ENCODE data around the gene ADCYAP1R1. TPM values are rescaled to one million over a fixed set of nuclear protein-coding genes. Genes with fewer than 3 reads are reported as not detected.

Gene ADCYAP1R1
- total RNA-seq, 1 donor from 2014 or later: 2.9 TPM

DNA sequence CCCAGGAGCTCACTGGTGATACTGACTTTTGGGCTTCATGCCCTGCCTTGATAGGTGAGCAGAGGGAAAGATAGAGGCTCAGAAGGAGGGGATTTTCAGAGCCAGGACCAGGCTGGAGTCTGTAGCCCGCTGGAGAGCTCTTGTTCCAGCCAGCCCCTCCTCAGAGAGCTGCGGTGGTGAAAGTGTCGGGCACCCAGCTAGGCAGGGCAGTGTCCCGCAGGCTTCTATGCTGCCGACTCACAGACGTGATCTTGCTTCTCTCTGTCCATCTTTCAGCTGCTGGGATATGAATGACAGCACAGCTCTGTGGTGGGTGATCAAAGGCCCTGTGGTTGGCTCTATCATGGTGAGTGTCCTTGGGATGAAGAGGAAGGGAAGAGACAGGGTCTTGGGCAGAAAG is 35.2 kb downstream of the ADCYAP1R1 start:
- Histone ChIP-seq H3K36me3 (no peaks in the 10 kb centered on the region), H3K9me3 (no peaks in the 10 kb centered on the region), H3K4me3 (no peak overlapping the region), H3K27ac (no peak overlapping the region), H3K4me1 (no peaks in the 10 kb centered on the region), H3K27me3 (ENCODE audit: low read depth) (no peaks in the 10 kb centered on the region)
- ATAC-seq: no peak
- peak; percentile 7 for DNase-seq
- TF ChIP-seq, protein P1, sequence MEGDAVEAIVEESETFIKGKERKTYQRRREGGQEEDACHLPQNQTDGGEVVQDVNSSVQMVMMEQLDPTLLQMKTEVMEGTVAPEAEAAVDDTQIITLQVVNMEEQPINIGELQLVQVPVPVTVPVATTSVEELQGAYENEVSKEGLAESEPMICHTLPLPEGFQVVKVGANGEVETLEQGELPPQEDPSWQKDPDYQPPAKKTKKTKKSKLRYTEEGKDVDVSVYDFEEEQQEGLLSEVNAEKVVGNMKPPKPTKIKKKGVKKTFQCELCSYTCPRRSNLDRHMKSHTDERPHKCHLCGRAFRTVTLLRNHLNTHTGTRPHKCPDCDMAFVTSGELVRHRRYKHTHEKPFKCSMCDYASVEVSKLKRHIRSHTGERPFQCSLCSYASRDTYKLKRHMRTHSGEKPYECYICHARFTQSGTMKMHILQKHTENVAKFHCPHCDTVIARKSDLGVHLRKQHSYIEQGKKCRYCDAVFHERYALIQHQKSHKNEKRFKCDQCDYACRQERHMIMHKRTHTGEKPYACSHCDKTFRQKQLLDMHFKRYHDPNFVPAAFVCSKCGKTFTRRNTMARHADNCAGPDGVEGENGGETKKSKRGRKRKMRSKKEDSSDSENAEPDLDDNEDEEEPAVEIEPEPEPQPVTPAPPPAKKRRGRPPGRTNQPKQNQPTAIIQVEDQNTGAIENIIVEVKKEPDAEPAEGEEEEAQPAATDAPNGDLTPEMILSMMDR (IDR thresholded peaks at IDR 0.05): no peak
- intact Hi-C loops (cut with DNase I): no loop called here

DNA sequence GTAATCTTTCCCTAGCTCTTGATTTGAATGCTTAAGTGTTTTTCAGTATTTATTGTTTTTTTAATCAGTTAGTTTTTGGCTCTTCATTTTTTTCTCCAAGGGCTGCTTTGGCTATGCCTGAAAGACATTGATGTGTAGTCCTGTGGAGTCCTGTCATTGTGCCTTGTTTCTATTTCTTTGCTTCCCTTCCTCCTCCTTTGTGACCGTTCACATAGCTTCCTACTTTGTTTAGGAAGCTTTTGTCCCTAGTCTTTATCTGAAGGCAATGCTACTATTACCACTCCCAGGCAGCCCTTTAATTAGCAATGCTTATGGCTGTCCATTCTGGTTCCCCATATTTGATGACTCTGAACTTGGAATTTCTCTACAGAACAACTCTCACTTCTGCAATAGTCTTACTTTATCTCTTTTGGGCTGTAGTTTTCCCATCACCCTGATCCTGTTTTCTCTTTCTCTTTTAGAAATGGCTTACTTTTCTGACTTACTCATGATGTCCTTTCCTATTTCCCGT is 39.9 kb downstream of the ADCYAP1R1 start:
- intact Hi-C loops (cut with DNase I): no loop called here
- Histone ChIP-seq H3K4me1 (no peaks in the 10 kb centered on the region), H3K36me3 (no peaks in the 10 kb centered on the region), H3K4me3 (no peak overlapping the region), H3K27me3 (ENCODE audit: low read depth) (no peaks in the 10 kb centered on the region), H3K27ac (no peak overlapping the region), H3K9me3 (no peaks in the 10 kb centered on the region)
- ATAC-seq (no peak), DNase-seq (no peak)
- TF ChIP-seq, protein P1 (IDR thresholded peaks at IDR 0.05): no peak

DNA sequence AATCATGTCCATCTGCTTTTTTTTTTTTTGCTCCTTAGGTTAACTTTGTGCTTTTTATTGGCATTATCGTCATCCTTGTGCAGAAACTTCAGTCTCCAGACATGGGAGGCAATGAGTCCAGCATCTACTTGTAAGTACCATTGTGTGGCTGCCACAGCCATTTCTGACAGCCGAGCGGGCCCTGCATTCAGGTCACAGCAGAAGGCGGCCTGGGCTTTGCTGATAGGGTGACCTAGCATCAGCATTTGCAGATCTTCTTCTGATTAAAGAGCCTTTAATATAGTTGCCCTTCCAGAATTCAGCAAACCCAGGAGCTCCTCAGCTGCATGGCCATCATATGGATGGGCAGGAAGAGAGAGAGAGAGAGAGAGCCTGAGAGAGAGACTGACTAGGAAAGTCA is 40.5 kb downstream of the ADCYAP1R1 start:
- Histone ChIP-seq H3K4me3 (no peak overlapping the region), H3K9me3 (no peaks in the 10 kb centered on the region), H3K4me1 (no peaks in the 10 kb centered on the region), H3K27me3 (ENCODE audit: low read depth) (no peaks in the 10 kb centered on the region), H3K36me3 (no peaks in the 10 kb centered on the region), H3K27ac (no peak overlapping the region)
- no peak for ATAC-seq
- intact Hi-C loops (cut with DNase I): no loop called here
- DNase-seq: no peak
- TF ChIP-seq, protein P1 (IDR thresholded peaks at IDR 0.05): no peak

DNA sequence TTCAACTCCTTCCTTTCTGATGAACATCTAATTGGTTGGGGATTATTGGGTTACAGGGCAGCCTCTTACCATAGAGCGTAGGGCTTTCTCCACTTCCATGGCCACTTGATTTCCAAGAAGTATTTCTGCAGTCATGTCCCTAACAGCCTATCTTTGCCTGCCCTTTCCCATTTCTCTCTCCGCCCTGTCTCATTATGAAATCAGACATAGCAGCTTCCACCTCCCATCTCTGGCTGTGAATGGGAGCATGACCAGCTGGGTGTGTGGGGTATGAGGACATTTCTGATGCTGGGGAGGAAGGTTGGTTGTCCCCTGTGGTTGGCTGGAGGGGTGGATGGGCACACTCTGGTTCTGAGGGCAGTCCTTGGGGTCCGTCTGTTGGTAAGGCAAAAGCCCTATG is 41.2 kb downstream of the ADCYAP1R1 start:
- H3K27me3 ChIP-seq (ENCODE audit: low read depth): no peaks in the 10 kb centered on the region
- H3K4me3 ChIP-seq: no peak overlapping the region
- no peaks in the 10 kb centered on the region for H3K9me3 ChIP-seq
- H3K36me3 ChIP-seq: no peaks in the 10 kb centered on the region
- H3K27ac ChIP-seq: no peak overlapping the region
- TF ChIP-seq, protein P1 (IDR thresholded peaks at IDR 0.05): no peak
- intact Hi-C loops (cut with DNase I): no loop called here
- H3K4me1 ChIP-seq: no peaks in the 10 kb centered on the region
- ATAC-seq (no peak), DNase-seq (no peak)

DNA sequence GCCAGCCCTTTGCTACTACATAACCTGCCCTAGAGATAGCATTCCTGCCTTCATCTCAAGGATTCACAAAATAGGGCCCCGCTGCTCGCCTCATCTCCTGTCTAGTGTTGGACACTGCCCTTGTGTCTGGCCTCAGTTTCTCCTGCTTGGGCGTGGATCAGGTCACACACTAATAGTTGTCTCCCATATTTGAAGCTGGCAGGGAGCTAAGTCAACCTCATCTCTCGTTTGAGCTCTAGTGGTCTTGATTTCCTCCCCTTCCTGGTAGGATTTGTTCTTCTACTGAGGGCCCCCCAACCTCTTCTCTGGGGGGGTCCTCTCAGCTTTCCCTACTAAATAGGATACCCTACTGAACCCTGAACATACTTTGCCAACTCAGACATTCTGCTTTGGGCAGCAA is 42.2 kb downstream of the ADCYAP1R1 start:
- Histone ChIP-seq H3K4me3 (no peak overlapping the region), H3K27me3 (ENCODE audit: low read depth) (no peaks in the 10 kb centered on the region), H3K9me3 (no peaks in the 10 kb centered on the region), H3K27ac (no peak overlapping the region), H3K36me3 (no peaks in the 10 kb centered on the region), H3K4me1 (no peaks in the 10 kb centered on the region)
- ATAC-seq (no peak), DNase-seq (no peak)
- intact Hi-C loops (cut with DNase I): no loop called here
- TF ChIP-seq, protein P1 (IDR thresholded peaks at IDR 0.05): no peak
